Measurements from ENCODE around the gene IFNAR2.
"Not testable (repeated sequence)": the region's sequence is repeated elsewhere in the genome, so short reads cannot be mapped to it uniquely, and the experiment has no call there.

IFNAR2 gene

DNA sequence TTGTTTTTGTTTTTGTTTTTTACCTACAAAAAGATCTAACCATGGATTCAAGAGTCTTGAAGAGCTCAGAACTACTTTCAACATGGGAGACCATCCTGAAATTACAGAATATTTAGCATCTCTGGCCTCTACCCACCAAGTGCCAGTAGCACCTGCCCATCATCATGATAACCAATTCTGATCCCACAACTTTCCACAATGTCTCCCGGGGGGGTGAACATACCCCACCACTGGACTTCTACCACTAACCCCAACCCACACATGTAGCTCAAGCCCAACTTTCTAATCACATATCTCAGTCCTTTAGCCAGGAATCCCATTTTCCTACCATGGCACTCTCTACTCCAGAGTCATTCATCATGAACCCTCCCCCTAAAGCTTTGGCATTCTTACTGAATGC lies 15.7 kb upstream of the IFNAR2 start:
- DNase-seq (ENCODE audit: low read depth): no peak

DNA sequence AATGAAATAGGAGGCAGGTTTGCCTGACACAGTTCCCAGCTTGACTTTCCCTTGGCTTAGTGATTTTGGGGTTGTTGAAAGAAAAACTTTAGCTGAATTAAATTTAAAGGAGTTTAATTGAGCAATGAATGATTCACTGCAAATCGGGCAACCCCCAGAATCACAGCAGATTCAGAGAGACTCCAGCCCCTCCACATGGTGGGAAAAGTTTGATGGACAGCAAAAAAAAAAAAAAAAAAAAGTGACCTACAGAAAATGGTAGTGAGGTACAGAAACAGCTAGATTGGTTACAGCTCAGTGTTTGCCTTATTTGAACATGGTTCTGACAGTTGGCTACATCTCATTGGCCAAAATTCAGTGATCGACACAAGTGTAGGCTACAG lies 12.6 kb upstream of the IFNAR2 start:
- no peak for DNase-seq (ENCODE audit: low read depth)

DNA sequence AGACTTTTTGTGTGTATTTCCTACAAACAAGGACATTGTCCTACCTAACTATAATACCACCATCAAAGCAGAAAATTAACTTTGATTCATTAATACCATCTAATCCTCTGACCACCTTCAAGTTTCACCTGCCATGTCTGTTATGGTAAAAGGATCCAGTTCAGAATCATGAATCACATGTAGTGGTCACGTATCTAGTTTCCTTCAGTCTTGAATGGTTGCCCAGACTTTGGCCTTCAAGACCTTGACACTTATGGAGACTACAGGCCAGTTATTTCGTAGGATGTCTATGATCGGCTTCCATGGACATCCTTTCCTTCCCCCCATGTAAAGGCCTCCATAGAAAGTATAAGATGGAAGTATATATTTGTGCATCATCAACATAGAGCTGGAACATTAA lies 10.4 kb upstream of the IFNAR2 start:
- no peak for DNase-seq (ENCODE audit: low read depth)

DNA sequence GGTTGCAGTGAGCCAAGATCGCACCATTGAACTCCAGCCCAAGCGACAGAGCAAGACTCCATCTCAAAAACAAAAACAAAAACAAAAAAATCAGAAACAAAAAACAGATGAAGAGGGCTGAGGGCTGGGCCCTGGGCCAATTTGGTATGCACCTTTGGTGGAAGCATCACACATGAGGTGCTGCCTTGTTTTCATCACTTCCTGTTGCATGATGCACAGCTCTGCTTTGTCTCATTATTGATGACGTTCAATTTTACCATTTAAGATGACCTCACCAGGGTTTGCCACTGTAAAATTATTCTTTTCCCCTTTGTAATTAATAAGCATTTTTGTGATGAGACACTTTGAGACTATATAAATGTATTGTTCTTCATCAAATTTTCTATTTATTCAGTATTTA lies 9.8 kb upstream of the IFNAR2 start:
- no peak for DNase-seq (ENCODE audit: low read depth)

DNA sequence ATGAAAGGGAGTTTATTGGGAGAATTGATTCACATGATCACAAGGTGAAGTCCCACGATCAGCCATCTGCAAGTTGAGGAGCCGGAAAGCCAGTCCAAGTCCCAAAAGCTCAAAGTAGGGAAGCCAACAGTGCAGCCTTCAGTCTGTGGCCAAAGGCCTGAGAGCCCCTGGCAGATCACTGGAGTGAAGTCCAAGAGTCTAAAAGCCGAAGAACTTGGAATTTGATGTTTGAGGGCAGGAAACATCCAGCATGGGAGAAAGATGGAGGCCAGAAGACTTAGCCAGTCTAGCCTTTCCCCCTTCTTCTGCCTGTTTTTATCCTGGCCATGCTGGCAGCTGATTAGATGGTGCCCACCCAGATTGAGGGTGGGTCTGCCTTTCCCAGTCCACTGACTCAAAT lies 4.4 kb upstream of the IFNAR2 start:
- not testable (repeated sequence) for DNase-seq (ENCODE audit: low read depth)

DNA sequence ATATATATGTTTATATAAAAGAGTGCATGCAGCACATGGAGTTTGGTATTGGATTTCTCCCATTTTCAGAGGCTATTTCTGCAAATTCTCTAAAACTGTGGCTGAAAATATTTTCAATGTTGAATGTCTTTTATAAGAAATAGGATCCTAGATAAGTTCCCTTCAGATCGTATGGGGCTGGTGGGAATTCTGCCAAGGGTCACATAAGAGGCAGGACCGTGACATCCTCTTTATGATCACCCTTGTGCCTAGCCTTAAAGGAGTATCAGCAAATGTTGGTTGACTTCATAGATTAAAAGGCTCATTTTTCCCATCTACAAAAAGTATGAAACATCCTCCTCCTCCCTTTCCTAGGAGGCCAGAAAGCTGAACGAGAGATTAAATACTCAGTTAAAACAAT lies 1.3 kb upstream of the IFNAR2 start:
- no peak for DNase-seq (ENCODE audit: low read depth)

DNA sequence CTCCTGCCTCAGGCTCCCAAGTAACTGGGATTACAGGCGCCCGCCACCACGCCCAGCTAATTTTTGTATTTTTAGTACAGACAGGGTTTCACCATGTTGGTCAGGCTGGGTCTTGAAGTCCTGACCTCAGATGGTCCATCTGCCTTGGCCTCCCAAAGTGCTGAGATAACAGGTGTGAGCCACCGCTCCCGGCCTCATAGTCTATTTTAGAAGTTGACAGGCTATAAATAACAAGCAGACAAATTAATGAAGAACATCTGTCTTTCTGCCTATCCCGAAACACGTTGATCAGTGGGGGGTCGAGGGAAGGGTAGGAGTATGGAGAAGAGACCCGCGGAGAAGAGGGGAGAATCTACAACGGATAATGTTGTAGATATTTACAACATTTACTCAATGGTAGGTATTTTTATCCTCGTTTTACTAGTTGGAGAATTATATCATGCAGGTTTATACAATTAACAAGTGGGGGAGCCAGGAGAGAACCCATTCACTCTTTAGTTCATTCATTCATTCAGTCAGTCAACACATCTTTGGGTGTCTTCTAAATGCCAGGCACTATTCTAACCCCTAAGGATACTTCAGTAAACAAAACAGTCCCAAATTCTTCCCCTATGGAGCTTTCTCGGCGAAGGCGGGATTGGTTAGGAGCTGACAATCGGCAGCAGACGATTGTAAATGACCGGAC lies 497 bp upstream of the IFNAR2 start:
- DNase-seq (ENCODE audit: low read depth): no peak

DNA sequence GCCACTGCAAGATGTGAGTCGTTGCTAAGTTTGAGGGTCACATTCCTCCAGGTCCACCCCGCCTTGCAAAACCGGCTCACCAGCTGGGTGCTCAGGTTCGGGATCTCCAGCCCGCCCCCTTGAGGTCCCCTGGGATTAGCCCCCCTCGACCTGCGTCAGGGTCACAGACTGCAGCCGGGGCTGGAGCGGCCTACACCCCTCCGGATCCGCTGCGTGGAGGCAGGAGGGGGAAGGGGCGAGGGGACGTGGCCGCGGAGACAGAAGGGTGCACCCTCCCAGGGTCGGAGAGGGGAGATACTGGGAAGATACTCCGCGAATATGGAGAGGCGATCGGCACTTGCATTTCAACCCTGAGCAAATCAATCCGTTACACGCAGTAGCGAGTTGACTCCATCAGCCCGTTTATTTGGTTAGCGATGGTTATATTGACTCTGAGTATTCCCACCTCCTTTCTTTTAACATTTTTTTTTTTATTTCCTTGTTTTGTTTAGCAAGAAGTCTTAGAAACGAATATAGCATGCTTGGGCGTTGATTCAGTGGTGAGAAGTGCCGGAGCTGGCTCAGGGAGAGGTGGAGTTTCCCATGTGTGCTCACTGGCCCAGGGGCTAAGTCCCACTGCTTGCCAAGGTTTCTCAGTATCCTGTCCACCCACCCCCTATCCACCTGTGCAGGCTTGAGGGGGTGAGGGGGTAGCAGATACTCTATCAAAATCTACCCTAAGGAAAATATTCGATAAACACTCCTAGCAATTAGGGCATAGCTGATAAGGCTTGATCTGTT lies 997 bp downstream of the IFNAR2 start:
- DNase-seq (ENCODE audit: low read depth): no peak

DNA sequence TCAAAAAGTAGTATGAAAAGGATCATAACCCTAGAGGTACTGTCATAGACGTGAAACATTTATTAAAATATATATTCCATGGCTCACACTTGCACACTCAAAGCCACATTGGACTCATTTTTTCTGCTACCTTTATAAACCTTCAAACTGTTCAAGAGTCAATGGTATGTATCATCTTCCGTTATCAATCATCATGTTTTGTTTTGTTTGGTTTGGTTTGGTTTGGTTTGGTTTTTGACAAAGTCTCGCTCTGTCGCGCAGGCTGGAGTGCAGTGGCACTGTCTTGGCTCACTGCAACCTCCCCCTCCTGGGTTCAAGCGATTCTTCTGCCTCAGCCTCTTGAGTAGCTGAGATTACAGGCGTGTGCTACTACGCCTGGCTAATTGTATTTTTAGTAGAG lies 1.8 kb downstream of the IFNAR2 start:
- no peak for DNase-seq (ENCODE audit: low read depth)

DNA sequence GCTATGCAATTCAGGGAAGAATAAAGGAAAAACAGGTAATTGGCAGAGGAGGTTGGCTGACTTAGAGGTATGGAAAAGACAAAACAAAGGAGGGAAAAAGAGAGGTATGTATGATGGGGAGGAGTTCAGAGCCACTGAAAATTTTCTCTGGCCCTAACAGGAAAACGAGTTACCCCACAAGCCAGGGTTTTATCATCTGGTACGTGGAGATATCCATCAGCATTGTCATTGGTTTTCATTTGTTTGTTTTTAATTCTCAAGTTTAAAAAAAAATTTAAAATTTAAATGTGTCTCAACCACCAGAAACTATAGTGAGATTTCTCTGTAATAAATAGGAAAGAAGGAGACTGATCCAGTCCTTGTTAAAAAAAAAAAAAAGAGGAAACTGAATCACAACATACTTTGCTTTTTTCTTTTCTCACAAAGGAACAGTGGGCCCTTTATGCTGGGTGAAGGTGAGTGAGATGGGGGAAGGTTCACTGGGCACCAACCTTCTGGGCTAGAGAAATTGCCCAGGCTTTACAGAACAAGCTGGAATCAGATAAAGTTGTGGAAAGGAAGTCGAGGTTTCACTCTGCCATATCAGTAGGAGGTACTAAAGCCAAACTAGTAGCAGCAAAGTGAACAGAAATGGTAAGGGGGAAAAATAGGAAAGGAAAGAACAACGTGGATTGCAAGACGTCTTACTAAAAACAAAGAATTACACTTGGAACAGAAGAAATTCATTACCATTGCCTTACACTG lies 2.7 kb downstream of the IFNAR2 start:
- DNase-seq (ENCODE audit: low read depth): no peak

DNA sequence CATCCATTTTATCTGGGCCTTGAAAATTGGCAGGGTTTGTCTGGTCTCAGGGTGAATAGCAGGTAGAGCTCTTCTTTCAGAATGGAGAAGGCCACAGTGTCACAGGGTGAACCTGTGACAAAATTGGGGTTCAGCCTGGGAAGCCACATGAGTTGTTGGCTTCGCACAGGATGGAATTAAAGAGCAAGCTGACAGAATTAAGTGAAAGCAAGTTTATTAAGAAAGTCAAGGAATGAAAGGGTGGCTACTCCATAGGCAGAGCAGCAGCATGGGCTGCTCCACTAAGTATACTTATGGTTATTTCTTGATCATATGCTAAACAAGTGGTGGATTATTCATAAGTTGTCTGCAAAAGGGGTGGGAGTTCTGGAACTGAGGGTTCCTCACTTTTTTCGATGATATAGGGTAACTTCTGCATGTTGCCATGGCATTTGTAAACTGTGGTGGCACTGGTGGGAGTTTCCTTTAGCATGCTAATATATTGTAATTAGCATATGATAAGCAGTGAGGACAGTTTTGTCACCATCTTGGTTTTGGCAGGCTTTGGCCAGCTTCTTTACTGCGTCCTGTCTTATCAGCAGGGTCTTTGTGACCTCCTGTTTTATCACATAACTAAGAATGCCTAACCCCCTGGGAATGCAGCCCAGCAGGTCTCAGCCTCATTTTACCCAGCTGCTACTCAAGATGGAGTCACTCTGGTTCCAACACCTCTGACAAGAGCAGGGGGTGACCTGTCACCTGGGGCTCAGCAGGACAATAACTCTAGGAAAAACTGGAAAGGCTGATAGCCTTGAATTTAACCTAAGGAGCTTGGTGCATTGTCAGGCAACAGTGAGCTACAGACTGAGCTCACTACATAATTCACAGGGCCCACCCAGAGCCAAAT lies 5.1 kb downstream of the IFNAR2 start:
- DNase-seq (ENCODE audit: low read depth): no peak

DNA sequence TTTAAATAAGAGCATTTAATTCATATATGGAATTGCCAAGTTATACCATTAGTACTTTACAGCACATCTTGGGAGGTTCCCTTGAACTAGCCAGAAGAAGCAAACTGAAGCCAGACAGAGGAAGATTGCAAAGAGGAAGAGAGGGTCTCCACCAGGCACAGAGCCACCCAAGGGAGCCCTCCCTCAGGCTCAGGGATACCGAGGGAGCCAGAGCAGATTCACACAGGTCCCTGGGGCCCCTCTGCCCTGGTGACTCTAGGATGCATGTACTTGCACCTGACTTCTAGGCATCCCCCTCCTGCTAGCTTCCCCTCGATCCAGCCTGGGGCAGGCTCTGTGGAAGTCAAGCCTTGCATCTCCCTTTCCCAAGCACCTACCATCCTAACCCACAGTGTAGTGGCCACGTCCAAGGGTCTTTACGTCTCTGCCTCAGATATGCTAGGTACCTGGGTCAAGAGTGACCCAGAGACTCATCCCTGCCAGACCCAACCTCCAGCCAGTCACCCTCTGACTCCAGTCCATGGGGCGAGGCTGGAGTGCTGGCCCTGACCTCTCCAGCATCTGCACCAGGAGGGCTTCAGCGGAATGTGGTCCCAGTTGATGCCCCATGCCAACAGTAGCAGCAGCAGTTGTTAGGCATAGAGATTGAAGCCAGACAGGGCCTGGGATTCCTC lies 6.4 kb downstream of the IFNAR2 start:
- no peak for DNase-seq (ENCODE audit: low read depth)

DNA sequence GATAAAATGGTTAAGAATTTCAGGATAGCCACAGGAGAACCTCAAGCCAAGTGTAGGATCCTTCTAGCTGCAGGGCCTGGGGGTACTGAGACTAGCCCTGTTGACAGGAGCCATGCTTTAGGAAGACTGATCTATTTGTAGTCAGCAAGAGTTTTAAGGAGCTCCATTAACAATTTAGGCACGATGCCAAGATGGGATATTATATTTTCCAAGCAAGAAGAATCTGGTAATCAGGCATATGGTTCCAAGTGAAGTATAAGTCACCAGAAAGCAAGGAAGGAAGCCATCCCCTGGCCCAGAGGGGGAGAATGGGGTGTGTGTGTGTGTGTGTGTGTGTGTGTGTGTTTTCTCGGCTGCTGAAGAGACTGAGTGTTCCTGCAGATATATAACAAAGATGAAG lies 7.0 kb downstream of the IFNAR2 start:
- no peak for DNase-seq (ENCODE audit: low read depth)

DNA sequence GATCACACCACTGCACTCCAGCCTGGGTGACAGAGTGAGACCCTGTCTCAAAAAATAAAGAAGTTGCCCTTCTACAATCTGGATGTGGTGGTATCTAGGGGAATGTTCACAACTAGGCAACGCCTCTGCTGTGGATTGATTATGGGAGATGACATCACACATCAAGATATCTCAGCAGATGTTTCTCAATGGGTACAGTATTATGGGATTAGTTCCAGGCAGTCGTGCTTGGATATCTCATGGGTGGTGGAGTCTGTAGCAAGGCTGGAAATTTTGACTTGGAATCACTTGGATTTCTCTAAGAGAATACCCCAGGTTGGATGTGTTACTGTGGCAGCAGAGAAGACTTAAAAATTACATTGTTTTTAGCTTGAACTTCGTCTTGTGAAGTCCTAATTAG lies 7.7 kb downstream of the IFNAR2 start:
- no peak for DNase-seq (ENCODE audit: low read depth)

DNA sequence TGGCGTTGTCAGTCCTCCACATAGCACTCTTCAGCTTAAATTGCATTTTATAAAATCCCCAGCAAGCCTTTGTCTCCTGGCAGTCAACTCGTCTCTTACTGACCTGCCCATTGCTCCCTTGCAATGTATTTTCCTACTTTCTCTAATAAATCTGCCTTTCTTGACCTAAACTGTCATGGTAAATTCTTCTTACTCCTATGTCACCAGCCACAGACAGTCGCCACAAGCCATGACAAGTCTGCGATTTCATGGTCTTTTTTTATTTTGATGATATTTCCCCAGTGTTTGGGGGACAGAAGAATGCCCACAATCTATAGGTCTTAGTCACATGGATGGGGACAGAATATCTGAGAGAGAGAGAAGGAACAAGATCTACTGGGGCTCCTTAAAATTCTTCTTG lies 8.4 kb downstream of the IFNAR2 start:
- DNase-seq (ENCODE audit: low read depth): no peak

DNA sequence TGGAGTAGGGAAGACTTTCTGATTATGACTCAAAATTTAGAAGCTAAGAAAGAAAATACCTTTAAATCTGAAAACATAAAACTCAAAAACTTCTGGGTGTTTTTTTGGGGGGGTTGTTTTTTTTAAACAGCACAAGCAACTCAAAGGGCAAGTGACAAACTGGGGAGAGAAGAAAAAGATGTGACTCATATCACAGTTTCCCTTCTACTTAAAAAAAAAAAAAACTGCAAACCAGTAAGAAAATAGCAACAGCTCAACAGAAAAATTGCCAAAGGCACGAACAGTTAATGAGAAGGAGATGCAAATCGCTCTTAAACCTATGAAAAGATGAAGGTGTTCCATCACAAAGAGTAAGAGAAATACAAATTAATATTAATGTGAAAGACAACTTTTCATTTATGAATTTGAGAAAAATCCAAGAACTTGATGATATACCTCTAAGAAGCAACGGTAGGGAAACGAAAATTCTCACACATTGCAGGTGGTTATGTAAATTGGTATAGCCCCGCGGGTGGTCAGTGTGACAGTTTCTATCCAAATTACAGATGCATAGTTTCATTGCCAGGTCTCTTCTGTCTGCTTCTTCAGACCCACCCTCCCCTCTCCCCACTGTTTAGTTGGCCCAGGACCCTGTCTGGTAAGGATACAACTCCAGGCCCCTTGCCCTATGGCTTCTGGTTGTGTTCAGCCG lies 9.0 kb downstream of the IFNAR2 start:
- no peak for DNase-seq (ENCODE audit: low read depth)

DNA sequence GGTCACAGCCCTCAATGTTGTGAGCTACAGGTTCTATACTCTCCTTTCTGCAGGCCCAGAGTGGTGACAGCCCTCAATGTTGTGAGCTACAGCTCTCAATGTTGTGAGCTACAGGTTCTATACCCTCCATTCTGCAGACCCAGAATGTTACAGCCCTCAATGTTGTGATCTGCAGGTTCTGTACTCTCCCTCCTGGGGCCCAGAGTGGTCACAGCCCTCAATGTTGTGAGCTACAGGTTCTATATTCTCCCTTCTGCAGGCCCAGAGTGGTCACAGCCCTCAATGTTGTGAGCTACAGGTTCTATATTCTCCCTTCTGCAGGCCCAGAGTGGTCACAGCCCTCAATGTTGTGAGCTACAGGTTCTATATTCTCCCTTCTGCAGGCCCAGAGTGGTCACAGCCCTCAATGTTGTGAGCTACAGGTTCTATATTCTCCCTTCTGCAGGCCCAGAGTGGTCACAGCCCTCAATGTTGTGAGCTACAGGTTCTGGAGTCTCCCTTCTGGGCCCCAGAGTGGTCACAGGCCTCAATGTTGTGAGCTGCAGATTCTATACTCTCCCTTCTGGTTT lies 9.9 kb downstream of the IFNAR2 start:
- DNase-seq (ENCODE audit: low read depth): not testable (repeated sequence)

DNA sequence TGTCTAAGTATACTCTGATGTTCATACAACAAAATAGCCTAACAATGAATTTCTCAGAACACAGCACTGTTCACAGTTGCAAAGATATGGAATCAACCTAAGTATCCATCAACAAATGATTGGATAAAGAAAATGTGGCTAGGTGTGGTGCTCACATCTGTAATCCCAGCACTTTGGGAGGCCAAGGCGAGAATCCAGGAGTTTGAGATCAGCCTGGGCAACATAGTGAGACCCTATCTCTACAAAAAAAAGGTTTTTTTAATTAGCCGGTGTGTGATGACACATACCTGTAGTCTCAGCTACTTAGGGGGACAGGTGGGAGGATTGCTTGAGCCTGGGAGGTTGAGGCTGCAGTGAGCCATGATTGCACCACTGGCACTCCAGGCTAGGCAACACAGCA lies 10.7 kb downstream of the IFNAR2 start:
- no peak for DNase-seq (ENCODE audit: low read depth)

DNA sequence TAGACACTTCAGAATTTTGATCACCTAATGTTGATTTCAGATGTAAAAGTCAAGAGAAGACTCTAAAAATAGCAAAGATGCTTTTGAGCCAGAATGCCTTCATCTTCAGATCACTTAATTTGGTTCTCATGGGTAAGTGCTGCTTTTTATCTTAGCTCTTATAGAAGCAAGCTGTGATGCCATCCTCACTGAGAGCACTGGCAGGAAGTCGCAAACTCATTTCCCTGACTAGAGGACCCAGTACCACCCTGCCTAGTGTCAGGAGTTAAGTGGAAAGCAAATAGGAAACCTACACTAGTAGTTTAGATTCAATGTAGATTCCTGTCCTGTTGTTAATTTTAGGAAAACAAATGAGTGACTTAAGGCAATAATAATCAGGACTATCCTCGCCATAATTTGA lies 12.1 kb downstream of the IFNAR2 start:
- no peak for DNase-seq (ENCODE audit: low read depth)

DNA sequence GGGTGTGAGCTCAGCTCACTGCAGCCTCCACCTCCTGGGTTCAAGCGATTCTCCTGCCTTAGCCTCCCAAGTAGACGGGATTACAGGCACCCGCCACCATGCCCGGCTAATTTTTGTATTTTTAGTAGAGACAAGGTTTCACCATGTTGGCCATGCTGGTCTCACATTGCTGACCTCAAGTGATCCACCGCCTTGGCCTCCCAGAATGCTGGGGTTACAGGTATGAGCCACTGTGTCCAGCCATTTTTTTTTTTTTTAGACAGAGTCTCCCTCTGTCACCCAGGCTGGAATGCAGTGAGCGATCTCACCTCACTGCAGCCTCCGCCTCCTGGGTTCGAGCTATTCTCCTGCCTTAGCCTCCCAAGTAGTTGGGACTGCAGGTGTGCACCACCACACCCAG lies 13.1 kb downstream of the IFNAR2 start:
- not testable (repeated sequence) for DNase-seq (ENCODE audit: low read depth)
